ENCODE data around the gene NR4A1.

The NR4A1 gene

DNA sequence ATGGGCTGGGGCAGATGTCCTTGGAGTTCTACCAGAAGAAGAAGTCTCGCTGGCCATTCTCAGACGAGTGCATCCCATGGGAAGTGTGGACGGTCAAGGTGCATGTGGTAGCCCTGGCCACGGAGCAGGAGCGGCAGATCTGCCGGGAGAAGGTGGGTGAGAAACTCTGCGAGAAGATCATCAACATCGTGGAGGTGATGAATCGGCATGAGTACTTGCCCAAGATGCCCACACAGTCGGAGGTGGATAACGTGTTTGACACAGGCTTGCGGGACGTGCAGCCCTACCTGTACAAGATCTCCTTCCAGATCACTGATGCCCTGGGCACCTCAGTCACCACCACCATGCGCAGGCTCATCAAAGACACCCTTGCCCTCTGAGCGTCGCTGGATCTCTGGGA is 25.6 kb downstream of the NR4A1 start:
- TF ChIP-seq, protein P1, sequence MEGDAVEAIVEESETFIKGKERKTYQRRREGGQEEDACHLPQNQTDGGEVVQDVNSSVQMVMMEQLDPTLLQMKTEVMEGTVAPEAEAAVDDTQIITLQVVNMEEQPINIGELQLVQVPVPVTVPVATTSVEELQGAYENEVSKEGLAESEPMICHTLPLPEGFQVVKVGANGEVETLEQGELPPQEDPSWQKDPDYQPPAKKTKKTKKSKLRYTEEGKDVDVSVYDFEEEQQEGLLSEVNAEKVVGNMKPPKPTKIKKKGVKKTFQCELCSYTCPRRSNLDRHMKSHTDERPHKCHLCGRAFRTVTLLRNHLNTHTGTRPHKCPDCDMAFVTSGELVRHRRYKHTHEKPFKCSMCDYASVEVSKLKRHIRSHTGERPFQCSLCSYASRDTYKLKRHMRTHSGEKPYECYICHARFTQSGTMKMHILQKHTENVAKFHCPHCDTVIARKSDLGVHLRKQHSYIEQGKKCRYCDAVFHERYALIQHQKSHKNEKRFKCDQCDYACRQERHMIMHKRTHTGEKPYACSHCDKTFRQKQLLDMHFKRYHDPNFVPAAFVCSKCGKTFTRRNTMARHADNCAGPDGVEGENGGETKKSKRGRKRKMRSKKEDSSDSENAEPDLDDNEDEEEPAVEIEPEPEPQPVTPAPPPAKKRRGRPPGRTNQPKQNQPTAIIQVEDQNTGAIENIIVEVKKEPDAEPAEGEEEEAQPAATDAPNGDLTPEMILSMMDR (conservative IDR thresholded peaks at IDR 0.05; ENCODE audit: low read depth) = no peak
- POLR2A ChIA-PET (ENCODE audit: low non-redundant PET) = no interaction called here
- no peak for DNase-seq (ENCODE audit: low spot score)
- CTCF ChIA-PET = interaction anchor here (6.9 kb wide), 1 partner anchor 51 kb away, joined by 56 read pairs; no protein-coding TSS in a partner anchor
- H3K27ac ChIP-seq = no peak overlapping the region

- no peak for DNase-seq (ENCODE audit: low spot score)
- ChIA-PET CTCF (interaction anchor here (0.6 to 6.9 kb wide), 2 partner anchors 52 to 58 kb away, joined by 3 to 56 read pairs; no protein-coding TSS in a partner anchor), POLR2A (ENCODE audit: low non-redundant PET) (no interaction called here)
- TF ChIP-seq, protein P1 (conservative IDR thresholded peaks at IDR 0.05; ENCODE audit: low read depth) = no peak
- H3K27ac ChIP-seq = no peak overlapping the region
Observed at GRCh38 chr12:52078276-52078675, 27.0 kb downstream of the NR4A1 start.

GRCh38 chr12:52079576-52080402 is 28.5 kb downstream of the NR4A1 start, which contains the start of gene SMIM41:
Gene SMIM41 (plus strand): TSS chr12:52079704. CDS start chr12:52079780, 76 bp downstream.
- POLR2A ChIA-PET (ENCODE audit: low non-redundant PET) = no interaction called here
- DNase-seq (ENCODE audit: low spot score) = no peak

GRCh38 chr12:52080403-52081251 is 29.4 kb downstream of the NR4A1 start:
- TF ChIP-seq, protein P1 (conservative IDR thresholded peaks at IDR 0.05; ENCODE audit: low read depth) = no peak
- no peak for DNase-seq (ENCODE audit: low spot score)
- ChIA-PET CTCF (interaction anchor here (0.6 to 6.9 kb wide), 6 partner anchors 9 to 238 kb away, joined by 3 to 56 read pairs (median 3); partner anchors contain the start of gene ATG101), POLR2A (ENCODE audit: low non-redundant PET) (no interaction called here)
- H3K27ac ChIP-seq = no peak overlapping the region

More at GRCh38 chr12:52079576-52080402, 28.5 kb downstream of the NR4A1 start, which contains the start of gene SMIM41:
- CTCF ChIA-PET = interaction anchor here (0.6 to 6.9 kb wide), 2 partner anchors 25 to 54 kb away, joined by 3 to 56 read pairs; no protein-coding TSS in a partner anchor
- TF ChIP-seq, protein P1 (conservative IDR thresholded peaks at IDR 0.05; ENCODE audit: low read depth) = no peak
- H3K27ac ChIP-seq = 0 out of 2 replicates have a peak within 1 kb of the TSS, but pooled peaks have one; percentile 1

GRCh38 chr12:52081263-52081733 is 30.1 kb downstream of the NR4A1 start:
- TF ChIP-seq, protein P1 (conservative IDR thresholded peaks at IDR 0.05; ENCODE audit: low read depth) = no peak
- ChIA-PET POLR2A (ENCODE audit: low non-redundant PET) (no interaction called here), CTCF (interaction anchor here (0.6 to 6.9 kb wide), 6 partner anchors 10 to 237 kb away, joined by 3 to 56 read pairs (median 6); partner anchors contain the start of gene ATG101)
- H3K27ac ChIP-seq = no peak overlapping the region
- DNase-seq (ENCODE audit: low spot score) = no peak
